HG02798 (cell line): ENCODE data around the gene AP1B1.
"Not testable (repeated sequence)": the region's sequence is repeated elsewhere in the genome, so short reads cannot be mapped to it uniquely, and the experiment has no call there.

Source experiments
- ATAC-seq: cut with Tn5 transposase; IDR thresholded peaks from one replicate; pipeline ENCODE4 v1.9.1; 2021; ENCODE audit warnings: mild to moderate bottlenecking; ENCODE audit not compliant: unreplicated experiment, poor library complexity

Gene AP1B1

DNA sequence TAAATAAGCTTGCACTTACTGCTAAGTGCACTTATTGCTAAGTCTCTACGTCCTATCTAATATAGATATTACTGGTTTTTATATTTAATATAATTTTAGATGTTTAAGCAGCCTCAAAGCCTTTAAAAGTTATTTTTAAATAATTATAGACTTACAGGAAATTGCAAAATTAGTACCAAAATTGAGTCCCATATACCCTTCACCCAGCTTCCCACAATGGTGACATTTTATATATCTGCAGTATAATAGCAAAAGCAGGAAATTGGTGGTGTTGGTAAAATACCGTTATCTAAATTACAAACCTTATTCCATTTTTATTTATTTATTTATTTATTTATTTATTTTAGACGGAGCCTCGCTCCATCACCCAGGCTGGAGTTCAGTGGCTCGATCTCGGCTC is 1.9 kb upstream of the AP1B1 start:
- no peak for ATAC-seq

DNA sequence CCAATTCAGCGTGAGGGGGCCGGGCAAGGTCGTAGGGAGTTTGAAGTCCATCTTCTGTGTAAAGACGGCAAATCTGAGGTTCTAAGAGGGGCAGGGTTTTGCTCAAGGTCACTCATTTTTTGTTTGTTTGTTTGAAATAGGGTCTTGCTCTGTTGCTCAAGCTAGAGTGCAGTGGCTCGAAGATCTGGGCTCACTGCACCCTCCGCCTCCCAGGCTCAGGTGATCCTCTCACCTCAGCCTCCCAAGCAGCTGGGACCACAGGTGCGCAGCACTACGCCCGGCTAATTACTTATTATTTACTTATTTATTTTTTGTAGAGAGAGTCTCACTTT is 355 bp upstream of the AP1B1 start:
- peak; percentile 13 for ATAC-seq

DNA sequence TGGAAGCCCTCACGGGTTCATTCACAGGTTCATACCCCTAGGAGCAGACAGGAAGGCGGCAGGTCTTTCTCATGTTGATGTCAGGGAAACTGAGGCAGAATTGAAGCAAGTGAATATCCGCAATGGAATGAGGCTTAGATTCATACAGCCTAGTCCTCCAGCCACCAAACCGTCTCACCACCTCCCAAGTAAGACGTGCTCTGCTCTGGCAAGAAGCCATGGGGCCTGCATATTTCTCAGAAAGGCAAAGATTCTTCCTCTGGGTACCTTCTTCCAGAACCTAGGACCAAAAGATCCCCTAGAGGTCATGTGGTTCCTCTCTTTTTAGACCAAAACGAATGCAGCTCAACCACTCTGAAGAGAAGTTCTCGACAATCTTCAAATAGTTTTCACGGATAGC is 1.7 kb downstream of the AP1B1 start:
- no peak for ATAC-seq

DNA sequence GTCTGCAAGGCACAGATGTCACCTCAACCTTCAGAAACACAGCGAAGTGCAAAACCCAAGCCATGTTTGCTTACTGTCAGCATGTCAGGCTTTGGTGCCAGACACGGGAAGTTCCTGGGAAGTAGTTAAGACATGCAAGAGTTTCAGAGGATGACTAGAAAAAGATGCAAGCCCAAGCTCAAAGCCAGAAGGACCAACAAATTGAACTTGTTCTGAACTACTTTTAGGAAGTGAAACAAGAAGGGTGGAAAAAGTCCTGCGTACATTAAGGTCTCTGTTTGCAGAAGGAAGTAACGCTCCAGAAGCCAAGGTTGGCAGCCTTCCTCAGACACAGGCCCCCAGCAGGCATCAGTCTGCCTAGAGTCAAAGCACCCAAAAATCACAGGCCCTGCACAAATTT is 2.6 kb downstream of the AP1B1 start:
- no peak for ATAC-seq

DNA sequence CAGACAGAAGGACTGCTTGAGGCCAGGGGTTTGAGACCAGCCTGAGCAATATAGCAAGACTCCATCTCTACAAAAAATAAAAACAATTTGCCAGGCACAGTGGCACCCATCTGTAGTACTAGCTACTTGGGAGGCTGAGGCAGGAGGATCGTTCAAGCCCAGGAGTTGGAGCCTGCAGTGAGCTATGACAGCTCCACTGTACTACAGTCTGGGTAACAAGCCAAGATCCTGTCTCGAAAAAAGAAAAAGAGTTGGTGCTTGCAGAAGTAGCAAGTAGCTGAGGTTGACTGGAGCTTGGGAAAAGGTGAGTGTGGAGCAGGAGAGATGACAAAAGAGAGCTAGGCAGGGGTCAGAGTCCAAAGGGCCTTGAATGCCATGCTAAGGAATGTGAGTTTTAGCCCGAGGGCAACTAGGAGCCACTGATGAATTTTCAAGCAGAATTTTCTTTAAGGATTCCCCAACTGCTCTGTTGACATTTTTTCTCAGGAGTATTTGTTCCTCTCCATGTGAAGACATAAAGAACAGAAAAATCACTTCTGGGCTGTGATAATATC is 3.1 kb downstream of the AP1B1 start:
- no peak for ATAC-seq

DNA sequence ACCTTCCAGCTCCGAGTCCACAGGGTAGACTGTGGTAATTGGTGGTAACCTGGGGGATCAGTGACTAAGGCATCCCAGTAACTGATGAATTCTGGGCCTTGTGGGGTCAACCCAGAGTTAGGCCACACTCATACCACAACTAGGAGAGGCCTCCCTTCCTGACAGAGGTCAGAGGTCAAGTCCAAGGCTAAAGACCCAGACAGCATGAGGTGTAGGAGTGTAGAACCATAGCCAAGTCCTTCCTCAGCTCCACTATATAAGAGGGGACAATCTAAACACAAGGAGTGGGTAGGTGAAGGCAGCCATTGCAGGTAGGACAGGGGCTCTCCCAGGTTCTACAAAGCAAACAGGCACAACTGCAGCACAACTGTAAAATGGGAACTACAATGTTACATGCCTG is 4.6 kb downstream of the AP1B1 start:
- ATAC-seq, result no peak

DNA sequence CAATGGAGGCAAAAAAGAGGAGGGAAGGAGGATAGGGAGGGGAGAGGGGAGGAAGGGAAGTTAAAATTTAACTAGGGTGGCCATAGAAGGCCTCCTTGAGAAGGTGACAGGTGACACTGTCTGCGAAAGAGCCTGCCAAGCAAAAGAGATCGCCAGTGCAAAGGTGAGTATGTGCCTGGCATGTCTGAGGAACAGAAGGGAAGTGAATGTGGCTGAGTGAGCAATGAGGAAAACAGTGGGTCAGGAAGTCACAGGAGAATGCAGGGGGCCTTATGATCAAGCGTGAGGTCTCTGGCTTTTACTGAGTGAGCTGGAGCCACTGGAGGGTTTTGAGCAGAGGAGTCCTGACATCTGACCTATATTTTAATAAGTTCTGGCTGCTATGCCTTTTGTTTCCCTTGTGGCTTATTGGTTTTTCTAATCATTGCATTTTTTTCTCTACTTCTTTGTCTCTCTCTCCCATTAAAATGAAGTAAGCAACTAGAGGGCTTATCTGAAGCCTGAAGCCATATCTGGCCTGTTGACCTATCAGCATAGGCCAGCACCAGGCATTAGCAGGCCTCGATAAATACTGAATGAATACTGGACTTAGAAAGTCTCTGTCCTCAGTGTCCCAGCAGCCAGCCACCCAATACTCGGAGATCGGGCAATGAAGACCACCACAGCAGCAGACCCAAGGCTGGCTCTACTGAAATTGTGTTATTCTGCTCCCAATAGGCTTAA is 5.6 kb downstream of the AP1B1 start:
- no peak for ATAC-seq

DNA sequence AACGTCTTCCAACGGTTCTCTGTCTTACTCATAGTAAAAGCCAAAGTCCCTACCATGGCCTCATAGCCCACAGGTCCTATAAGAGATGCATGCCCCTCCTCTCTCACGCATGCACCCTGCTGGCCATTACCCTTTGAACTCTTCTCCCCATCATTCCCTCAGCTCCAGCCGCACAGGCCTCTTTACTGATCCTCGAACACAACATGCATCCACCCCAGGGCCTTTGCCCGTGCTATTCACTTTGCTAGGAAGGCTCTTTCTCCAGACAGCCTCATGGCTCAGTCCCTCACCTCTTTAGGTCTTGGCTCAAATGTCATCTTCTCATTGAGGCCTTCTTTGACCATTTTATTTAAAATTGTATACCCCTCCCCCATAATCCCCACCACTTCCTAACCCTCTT is 7.5 kb downstream of the AP1B1 start:
- ATAC-seq, result no peak

DNA sequence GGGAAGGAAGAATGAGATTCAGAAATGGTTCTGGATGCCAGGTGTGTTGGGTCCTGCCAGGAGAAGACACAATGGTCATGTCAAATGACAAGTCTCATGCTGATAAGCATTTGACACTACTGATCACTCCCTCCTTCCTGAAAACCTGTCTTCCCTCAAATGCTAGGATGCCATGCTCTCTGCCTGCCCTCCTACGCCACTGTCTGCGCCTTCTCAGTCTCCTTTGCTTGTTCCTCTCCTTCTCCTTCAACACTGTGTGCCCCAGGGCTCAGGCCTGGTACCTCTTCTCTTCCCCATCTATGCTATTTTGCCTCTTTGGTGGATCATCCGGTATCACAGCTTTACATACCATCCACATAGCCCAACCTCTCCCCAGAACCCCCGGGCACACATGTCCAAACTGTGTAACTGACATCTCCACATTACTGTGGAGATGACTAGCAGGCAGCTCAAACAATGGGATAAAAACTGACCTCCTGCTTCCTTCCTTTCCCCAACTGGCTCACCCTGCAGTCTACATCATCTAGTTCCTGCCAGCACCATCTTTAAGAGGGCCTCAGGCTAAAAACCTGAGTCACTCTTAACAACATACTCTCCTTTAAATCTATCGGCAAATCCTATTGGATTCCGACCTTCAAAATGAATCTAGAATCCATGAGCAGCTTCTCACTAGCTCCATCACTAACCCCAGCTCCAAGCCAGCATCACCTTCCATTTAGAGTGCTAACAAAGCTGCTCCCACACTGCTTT is 8.2 kb downstream of the AP1B1 start:
- no peak for ATAC-seq

DNA sequence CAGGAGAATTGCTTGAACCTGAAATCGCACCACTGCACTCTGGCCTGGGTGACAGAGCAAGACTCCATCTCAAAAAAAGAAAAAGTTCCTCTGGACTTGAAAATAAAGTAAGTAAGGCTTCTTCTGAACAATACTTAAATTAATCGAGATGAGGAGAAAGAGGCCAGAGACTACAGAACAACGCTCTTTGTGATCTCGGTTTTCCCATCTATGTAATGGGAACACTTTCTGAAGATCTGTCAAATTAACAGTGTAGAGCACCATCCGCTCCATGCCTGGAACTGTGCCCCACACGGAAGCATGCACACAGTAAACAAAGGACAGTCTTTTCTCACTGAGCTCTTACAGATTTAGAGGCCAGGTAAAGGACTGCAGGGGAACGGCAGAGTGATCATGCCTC is 9.1 kb downstream of the AP1B1 start:
- no peak for ATAC-seq

DNA sequence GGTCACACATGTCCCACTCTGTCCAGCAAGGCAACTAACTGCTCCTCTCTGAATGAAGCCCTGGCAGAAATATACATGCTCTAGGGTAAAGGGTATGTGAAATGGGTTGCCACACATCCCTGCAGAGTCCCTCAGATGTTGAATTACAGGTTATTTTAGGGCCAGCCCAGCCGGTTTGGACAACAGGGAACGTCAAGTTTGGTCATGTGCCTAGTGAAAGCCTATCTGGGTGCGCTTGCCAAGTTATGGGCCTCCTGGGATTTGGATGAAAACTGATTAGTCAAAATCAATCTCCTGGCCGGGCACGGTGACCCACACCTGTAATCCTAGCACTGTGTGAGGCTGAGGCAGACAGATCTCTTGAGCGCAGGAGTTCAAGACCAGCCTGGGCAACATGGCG is 10.4 kb downstream of the AP1B1 start:
- no peak for ATAC-seq

DNA sequence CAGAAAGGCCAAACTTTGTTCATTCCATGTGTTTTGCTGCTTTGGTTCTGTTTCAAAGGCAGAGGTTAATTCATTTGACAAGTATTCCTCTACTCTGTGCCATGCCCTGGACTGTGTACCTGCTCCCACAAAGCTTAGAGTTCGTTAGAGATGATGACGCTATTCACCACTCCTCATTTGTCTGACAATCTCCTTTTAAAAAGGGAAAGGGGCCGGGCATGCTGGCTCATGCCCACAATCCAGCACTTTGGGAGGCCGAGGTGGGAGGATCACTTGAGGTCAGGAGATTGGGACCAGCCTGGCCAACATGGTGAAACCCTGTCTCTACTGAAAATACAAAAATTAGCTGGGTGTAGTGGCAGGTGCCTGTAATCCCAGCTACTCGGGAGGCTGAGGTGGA is 11.7 kb downstream of the AP1B1 start:
- not testable (repeated sequence) for ATAC-seq

DNA sequence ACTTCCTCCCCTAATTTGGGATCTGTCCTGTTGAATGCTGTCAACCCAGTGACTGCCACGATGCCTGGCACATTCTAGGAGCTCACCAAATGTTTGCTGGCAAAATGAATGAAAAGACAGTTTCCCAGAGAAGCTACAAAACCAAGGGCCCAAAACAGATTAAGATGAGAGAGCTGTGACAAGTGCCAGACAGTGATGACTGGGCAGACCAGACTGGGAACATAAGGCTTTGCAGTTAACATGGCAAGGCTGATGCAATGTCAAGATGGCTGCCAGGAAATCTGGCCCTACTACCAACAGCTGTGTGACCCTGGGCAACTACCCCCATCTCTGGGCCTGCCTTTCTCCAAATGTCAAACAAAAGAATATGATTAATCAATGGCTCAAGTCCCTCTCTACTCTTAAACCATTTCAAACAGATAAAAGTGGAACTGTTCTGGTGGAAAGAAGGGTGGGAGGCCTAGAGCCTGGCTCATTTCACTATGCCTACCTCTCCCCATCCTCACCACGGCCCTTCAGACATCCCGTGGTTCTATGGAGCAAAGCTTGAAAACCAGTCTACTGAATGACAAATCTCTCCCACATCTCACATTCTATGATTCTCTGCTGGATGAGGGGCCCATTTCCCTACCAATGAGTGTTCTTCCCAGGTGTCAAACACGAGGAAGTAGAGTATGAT is 12.8 kb downstream of the AP1B1 start:
- no peak for ATAC-seq

DNA sequence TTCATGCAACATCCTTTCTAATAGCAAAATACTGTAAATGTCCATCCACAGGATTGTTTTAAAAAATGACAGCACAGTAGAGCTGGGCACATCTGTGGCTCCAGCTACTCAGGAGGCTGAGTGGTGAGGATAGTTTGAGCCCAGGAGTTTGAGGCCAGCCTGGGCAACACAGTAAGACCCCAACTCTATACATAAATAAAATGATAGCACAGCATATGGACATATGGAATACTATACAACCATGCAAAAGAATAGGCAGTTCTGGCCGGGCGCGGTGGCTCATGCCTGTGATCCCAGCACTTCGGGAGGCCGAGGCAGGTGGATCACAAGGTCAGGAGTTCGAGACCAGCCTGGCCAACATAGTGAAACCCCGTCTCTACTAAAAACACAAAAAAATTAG is 13.6 kb downstream of the AP1B1 start:
- not testable (repeated sequence) for ATAC-seq

DNA sequence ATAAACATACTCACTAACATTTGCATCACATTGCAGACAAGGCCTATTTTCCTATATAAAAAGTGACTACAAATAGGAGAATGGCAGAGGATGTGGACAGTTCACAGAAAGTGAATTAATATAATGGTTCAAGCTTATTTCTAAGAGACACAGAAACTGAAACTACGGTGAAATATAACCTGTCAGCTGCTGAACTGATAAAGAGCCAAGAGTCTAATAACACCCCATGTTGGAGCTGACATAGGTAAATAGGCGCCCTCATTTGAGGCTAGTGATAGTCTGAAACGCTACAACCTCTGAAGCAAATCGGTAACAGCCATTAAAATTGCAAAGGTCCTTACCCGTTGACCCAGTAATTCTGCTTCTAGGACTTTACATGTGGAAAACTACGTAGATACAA is 14.0 kb downstream of the AP1B1 start:
- ATAC-seq, result no peak

DNA sequence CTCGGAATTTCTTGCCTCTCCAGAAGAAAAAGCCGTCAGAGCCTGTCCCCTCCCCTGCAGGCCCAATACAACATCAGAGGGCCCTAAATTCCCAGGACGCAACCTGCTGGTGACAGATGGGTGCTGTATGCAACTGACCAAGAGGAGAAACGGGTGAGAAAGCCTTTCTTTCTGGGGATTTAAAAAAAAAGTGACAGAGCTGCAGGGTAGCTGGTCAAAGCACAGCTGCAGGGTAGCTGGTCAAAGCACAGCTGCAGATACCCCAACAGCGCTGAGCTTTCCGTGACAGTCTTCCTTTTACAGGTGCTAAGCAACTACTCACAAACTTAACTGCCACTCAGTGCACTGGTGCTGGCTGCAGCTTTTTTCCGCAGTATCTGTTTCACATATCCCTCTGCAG is 17.8 kb downstream of the AP1B1 start:
- no peak for ATAC-seq

DNA sequence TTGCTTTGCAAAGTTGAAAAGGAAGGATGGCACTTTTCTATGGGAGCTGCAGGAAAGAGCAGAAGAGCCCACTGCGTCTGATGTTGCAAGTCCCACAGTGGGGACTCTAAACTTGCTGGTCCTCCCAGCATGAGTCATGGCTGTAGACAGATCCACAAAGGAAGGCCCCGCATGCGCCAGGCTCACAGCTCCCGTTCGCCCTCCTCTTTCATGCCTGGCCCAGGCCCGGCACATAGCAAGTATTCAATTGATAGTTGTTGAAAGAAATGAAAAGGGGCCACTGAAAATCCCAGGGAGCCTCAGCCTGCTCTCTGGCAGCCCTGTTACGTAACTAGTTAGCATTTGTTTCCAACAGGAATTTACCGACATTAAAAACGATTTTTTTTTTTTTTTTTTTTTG is 18.9 kb downstream of the AP1B1 start:
- no peak for ATAC-seq

DNA sequence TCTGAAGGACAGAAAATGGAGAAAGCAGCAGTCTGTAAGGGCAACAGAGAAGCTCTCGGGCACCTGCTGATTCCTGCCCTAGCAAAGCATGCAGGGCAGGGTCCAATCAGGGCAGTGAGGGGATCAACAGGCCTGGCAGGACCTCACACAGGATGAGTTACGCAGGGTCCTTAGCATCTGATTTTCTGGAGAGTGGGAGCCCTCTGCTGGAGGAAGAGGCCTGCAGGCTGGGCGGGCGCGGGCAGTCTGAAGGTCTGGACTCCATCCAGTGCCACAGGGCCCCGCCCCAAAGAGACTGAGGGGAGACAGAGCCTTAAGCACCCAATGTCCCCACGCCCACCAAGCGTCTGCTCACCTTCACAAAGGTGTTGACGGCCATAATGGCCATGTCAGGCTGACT is 28.9 kb downstream of the AP1B1 start:
- ATAC-seq, result no peak

DNA sequence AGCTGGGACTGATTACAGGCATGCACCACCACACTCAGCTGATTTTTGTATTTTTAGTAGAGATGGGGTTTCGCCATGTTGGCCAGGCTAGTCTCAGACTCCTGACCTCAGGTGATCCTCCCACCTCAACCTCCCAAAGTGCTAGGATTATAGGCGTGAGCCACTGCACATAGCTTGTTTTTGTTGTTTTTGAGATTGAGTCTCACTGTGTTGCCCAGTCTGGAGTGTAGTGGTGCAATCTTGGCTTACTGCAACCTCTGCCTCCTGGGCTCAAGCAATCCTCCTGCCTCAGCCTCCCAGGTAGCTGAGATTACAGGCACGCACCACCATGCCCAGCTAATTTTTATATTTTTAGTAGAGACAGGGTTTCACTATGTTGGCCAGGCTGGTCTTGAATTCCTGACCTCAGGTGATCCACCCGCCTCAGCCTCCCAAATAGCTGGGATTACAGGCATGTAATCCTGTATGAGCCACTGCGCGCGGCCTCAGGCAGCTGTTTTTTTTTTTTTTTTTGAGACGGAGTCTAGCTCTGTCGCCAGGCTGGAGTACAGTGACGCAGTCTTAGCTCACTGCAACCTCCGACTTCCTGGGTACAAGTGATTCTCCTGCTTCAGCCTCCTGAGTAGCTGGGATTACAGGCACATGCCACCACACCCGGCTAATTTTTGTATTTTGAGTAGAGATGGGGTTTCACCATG is 31.0 kb downstream of the AP1B1 start:
- not testable (repeated sequence) for ATAC-seq

DNA sequence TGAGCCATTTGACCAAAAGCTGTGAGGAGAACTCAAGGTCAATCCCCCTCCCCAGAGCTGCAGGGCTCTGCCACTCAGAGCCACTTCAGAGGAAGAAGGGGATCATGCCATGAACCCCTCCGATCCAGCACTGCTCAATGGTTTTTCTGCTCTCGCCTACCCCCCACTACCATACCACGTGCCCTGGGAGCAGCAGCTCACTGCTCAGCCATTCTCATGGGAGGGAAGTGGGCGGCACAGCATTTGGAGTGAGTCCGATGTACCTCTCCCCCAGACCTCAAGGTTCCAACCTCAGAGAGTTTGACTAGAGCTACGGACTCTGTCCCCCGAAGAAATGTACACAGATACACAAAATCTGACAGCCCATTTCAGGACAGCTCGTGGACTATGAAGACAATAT is 34.5 kb downstream of the AP1B1 start:
- no peak for ATAC-seq

DNA sequence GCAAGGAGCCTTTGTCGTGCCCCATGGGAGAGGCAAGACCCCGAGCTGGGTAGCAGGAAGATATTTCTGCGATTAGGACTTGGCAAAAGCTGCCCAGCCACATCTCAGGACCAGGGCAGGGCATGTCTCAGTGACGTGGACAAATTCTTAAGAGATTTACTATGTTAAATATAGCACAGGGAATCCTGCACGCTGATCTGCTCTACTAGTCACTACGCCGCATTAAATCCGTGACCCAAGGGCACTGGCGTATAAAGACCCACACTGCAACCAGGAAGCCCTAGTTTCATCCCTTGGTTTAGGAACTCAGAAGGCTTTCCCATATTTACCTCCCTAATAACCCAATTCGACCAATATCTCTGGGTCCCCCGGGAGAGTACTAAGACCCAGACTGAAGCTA is 35.1 kb downstream of the AP1B1 start:
- ATAC-seq, result no peak
